ENCODE measurements around the gene ZBTB40. TPM values are rescaled to one million over a fixed set of nuclear protein-coding genes. Genes with fewer than 3 reads are reported as not detected.

Gene ZBTB40
- total and polyA plus RNA-seq, 2 of the 13 experiments (the other 11 are each of a cell fraction or from before 2014, with no cell fraction given), result 8.8 to 16.5 TPM

GRCh38 chr1:22406722-22407495, 44.7 kb upstream of the ZBTB40 start (continued):
- no peak for TF ChIP-seq ZNF770 (CRISPR knock-in tag; IDR thresholded peaks at IDR 0.05)

GRCh38 chr1:22408230-22408629, 43.4 kb upstream of the ZBTB40 start:
- ChIA-PET POLR2A (no interaction called here), CTCF (ENCODE audit: low intra/inter-chr PET ratio, low total read pairs) (no interaction called here)
- no peak for TF ChIP-seq CSRNP1 (CRISPR knock-in tag; IDR thresholded peaks at IDR 0.05)
- TF ChIP-seq NCOA2 (CRISPR knock-in tag; IDR thresholded peaks at IDR 0.05), result no peak
- no peak for TF ChIP-seq ZNF350 (CRISPR knock-in tag; IDR thresholded peaks at IDR 0.05; ENCODE audit: borderline replicate concordance, low read depth)
- TF ChIP-seq SAFB2 (CRISPR knock-in tag; IDR thresholded peaks at IDR 0.05; ENCODE audit: borderline replicate concordance, low read depth), result no peak
- TF ChIP-seq ZNF24 (IDR thresholded peaks at IDR 0.05), result no peak
- TF ChIP-seq ARID3A (IDR thresholded peaks at IDR 0.05; ENCODE audit: low read depth, low read length), result no peak
- TF ChIP-seq RXRA (CRISPR knock-in tag; IDR thresholded peaks at IDR 0.05), result no peak
- no peak for TF ChIP-seq MXD1 (CRISPR knock-in tag; IDR thresholded peaks at IDR 0.05)
- no peak for TF ChIP-seq WIZ (CRISPR knock-in tag; IDR thresholded peaks at IDR 0.05)
- TF ChIP-seq ZNF770 (CRISPR knock-in tag; IDR thresholded peaks at IDR 0.05), result no peak
- TF ChIP-seq ATF1 (CRISPR knock-in tag; IDR thresholded peaks at IDR 0.05), result no peak
- no peak for TF ChIP-seq ZMYM2 (CRISPR knock-in tag; IDR thresholded peaks at IDR 0.05)
- TF ChIP-seq CREM (IDR thresholded peaks at IDR 0.05), result no peak
- TF ChIP-seq CREM (CRISPR knock-in tag; IDR thresholded peaks at IDR 0.05), result no peak
- H3K79me2 ChIP-seq (ENCODE audit: insufficient read depth, low read length), result no peaks in the 10 kb centered on the region
- no peak overlapping the region for H2AFZ ChIP-seq (ENCODE audit: low read length)
- H3K4me2 ChIP-seq (ENCODE audit: low read depth, low read length), result no peak overlapping the region
- no peak overlapping the region for H3K9ac ChIP-seq (ENCODE audit: insufficient read depth, low read depth, low read length)
- DNase-seq (ENCODE audit: low spot score), result no peak
- ATAC-seq, result no peak
- intact Hi-C loops (cut with micrococcal nuclease; ENCODE audit: unreplicated experiment), result no loop called here
- 0% methylated on average over 3 of the region's 3 CpGs for WGBS (ENCODE audit: low lambda C conversion rate)
- FAIRE-seq, result no peak
- in situ Hi-C loops (cut with HindIII; ENCODE audit: extremely low pct_ligation_motif_present, low pct_unique_long_range_greater_than_20kb), result no loop called here
- peaks cover 14% of the 10 kb centered on the region; the same call in 1 of the 2 replicates for H4K20me1 ChIP-seq (ENCODE audit: insufficient read depth, low read length)
- no peak overlapping the region for H3K4me3 ChIP-seq (replicated peaks in 1 of 3; ENCODE audit: insufficient read depth in 1 of 3, low read depth in 2 of 3, low read length in 3 of 3)
- BruUV-seq (replicated peaks), result no TSS peak
- H3K36me3 ChIP-seq (replicated peaks in 1 of 2; ENCODE audit: control insufficient read depth in 1 of 2, insufficient read depth in 2 of 2, low read length in 2 of 2), result no peaks in the 10 kb centered on the region
- no peak overlapping the region for H3K27ac ChIP-seq (ENCODE audit: extremely low read length, insufficient read depth, low read length)
- no peaks in the 10 kb centered on the region for H3K9me3 ChIP-seq (ENCODE audit: low read length)
- peaks cover 15% of the 10 kb centered on the region for H3K4me1 ChIP-seq (ENCODE audit: insufficient read depth, low read length)
- H3K27me3 ChIP-seq (ENCODE audit: control insufficient read depth in 1 of 2, insufficient read depth in 2 of 2, low read length in 2 of 2), result peaks cover 3 to 59% of the 10 kb centered on the region in 2 experiments

Measured in HepG2 (cell line).